ENCODE measurements around the gene NPAS1.

NPAS1 gene

DNA sequence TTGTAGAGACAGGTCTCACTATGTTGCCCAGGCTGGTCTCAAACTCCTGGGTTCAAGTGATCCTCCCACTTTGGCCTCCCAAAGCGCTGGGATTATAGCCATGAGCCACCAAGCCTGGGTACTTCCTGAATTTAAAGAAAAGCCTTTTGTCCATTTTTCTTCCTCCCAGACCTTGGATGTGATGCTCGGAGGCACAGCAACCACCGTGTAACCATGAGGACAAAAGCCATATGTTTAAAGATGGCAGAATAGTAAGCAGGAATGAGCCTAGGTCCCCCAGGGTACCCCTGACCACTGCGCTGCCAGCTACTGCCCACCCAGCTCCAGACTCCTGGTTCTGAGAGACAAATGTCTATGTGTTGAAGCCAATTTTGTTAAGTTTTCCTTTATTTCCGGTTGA lies 62.9 kb downstream of the NPAS1 start:
- H3K4me3 ChIP-seq (ENCODE audit: low read length) = no peak overlapping the region
- TF ChIP-seq, protein P1, sequence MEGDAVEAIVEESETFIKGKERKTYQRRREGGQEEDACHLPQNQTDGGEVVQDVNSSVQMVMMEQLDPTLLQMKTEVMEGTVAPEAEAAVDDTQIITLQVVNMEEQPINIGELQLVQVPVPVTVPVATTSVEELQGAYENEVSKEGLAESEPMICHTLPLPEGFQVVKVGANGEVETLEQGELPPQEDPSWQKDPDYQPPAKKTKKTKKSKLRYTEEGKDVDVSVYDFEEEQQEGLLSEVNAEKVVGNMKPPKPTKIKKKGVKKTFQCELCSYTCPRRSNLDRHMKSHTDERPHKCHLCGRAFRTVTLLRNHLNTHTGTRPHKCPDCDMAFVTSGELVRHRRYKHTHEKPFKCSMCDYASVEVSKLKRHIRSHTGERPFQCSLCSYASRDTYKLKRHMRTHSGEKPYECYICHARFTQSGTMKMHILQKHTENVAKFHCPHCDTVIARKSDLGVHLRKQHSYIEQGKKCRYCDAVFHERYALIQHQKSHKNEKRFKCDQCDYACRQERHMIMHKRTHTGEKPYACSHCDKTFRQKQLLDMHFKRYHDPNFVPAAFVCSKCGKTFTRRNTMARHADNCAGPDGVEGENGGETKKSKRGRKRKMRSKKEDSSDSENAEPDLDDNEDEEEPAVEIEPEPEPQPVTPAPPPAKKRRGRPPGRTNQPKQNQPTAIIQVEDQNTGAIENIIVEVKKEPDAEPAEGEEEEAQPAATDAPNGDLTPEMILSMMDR (conservative IDR thresholded peaks at IDR 0.05; ENCODE audit: low read length) = no peak
- DNase-seq (ENCODE audit: low read depth) = no peak

- DNase-seq (ENCODE audit: low read depth) = no peak
- no peak overlapping the region for H3K4me3 ChIP-seq (ENCODE audit: low read length)
- TF ChIP-seq, protein P1 (conservative IDR thresholded peaks at IDR 0.05; ENCODE audit: low read length) = no peak
These were observed 65.3 kb downstream of the NPAS1 start for GRCh38 chr19:47084879-47085439.

DNA sequence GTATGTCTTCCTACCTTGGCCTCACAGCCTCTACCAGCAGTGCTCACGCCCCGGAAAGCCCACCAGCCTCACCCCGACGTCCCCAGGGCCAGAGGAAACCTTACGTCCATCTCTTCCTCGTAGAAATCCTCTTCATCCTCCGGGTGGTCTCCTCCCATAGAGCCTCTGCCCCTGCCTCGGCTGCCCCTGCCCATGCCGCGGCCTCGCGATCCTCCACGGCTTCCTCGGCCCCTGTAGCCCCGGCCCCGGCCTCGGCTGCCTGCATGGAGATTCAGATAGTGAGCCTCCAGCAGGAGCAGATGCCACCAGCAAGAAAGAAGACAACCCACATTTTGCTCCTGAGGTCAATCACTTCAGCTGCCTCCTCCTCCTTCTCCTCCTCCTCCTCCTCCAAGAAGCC lies 66.6 kb downstream of the NPAS1 start:
- DNase-seq (ENCODE audit: low read depth) = no peak
- TF ChIP-seq, protein P1 (conservative IDR thresholded peaks at IDR 0.05; ENCODE audit: low read length) = no peak
- H3K4me3 ChIP-seq (ENCODE audit: low read length) = no peak overlapping the region

- no peak for DNase-seq (ENCODE audit: low read depth)
- TF ChIP-seq, protein P1 (conservative IDR thresholded peaks at IDR 0.05; ENCODE audit: low read length) = no peak
- no peak overlapping the region for H3K4me3 ChIP-seq (ENCODE audit: low read length)
These were observed 70.2 kb downstream of the NPAS1 start for GRCh38 chr19:47089767-47090350.

DNA sequence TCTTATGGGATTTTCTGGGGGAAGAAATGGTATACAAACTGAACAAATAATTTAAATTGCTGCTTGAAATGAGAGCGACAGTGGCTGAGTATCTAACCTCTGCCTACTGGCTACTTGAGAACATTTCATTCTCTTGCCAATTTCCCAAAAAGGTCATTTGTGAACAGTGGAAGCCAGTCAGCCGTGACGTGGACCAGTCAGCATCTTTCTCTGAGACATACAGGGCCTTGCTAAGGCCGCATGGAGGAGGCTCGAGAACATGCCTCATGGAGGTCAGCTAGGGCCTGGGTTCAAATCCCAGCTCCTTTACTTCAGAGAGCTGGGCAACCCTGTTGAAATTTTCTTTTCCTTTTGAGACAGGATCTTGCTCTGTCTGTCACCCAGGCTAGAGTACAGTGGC lies 73.6 kb downstream of the NPAS1 start:
- no peak overlapping the region for H3K4me3 ChIP-seq (ENCODE audit: low read length)
- TF ChIP-seq, protein P1 (conservative IDR thresholded peaks at IDR 0.05; ENCODE audit: low read length) = no peak
- no peak for DNase-seq (ENCODE audit: low read depth)

DNA sequence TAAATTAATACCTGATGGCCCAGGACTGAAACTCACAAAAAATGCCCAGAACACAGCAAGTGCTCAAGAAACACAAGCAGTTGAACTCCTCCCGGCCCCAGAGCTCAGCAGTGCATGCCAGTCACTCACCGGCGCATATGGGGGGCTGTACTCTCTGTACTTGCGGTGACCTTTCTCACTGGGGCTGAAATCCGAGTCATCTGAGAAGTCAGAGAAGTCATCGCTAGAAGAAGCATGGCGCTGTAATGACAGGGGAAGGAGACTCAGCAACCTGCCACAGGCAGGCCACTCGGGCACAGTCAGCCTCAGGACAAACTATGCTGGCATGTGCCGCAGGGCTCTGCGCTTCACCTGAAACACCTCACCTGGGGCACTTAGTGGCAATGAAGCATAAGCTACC lies 74.2 kb downstream of the NPAS1 start:
- TF ChIP-seq, protein P1 (conservative IDR thresholded peaks at IDR 0.05; ENCODE audit: low read length) = no peak
- no peak overlapping the region for H3K4me3 ChIP-seq (ENCODE audit: low read length)
- DNase-seq (ENCODE audit: low read depth) = no peak

All from AG10803 (cell line).